ENCODE results near the gene DYSF.

Gene DYSF

DNA sequence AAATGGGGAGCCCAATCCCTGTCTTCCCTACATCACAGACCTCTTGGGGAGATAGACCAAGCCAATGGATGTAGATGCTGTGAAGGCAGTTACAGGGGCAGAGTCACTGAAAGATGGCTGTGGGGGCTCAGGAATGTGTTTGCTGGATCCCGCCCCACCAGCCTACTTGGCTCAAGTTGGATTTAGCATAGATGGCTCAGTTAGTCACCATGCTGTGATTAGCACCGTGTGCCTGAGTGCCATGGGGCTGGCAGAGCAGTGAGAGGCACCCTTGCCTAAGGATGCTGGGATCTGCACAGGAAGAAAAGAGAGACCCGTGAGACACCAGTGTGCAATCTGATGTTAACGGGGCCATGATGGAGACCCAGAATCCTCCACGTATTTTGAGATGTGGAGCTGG lies 228.3 kb downstream of the DYSF start:
- DNase-seq = no peak

DNA sequence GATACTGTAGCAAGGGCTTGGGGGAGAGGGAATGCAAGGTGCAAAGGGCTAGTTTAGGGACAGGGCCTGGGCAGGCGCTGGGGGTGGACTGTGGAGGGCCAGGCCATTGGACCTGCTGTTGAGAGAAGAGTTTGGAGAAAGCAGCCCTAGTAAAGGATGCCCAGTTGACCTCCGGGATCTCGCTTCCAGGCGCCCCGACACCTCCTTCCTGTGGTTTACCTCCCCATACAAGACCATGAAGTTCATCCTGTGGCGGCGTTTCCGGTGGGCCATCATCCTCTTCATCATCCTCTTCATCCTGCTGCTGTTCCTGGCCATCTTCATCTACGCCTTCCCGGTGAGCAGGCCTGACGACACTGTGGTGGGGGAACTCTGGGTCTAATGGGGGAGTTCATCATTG lies 229.0 kb downstream of the DYSF start:
- no peak for DNase-seq

DNA sequence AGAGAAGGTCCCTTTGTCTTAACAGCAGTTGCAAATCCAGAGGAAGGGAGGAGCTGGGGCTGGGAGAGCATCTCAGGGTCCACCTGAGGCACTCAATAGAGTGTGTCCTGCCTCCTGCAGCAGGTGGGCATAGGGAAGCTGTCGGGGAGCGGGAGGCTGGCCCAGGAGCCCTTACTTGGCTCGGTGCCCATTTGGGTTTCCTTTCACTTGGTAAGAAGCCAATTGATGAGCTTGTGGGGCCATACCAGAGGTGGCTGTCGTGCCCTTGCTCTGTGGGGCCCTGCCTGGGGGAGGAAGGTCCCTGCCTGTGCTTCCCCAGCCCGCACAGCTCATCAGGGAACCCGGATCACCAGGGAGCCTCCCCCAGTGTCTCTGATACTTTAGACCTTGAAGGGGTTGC lies 229.7 kb downstream of the DYSF start:
- no peak for DNase-seq

DNA sequence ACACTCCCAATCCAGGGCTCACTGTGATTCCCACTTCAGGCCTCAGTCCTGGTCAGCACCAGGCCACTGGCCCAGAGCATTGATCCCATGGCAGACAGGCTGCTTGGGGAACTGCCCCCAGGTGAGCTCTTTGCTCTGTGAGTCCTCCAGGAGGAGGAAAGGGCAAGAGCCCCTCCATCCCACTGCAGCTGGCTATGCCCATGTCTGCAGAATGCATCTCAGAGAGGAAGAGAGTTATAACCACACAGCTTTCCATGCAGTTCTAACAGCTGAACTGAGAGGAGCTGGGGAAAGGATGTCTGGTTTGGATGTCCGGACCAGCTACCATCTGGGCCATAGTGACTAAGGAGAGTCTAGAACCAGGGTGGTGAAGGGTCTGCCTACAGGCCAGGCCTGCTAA lies 230.3 kb downstream of the DYSF start:
- no peak for DNase-seq

DNA sequence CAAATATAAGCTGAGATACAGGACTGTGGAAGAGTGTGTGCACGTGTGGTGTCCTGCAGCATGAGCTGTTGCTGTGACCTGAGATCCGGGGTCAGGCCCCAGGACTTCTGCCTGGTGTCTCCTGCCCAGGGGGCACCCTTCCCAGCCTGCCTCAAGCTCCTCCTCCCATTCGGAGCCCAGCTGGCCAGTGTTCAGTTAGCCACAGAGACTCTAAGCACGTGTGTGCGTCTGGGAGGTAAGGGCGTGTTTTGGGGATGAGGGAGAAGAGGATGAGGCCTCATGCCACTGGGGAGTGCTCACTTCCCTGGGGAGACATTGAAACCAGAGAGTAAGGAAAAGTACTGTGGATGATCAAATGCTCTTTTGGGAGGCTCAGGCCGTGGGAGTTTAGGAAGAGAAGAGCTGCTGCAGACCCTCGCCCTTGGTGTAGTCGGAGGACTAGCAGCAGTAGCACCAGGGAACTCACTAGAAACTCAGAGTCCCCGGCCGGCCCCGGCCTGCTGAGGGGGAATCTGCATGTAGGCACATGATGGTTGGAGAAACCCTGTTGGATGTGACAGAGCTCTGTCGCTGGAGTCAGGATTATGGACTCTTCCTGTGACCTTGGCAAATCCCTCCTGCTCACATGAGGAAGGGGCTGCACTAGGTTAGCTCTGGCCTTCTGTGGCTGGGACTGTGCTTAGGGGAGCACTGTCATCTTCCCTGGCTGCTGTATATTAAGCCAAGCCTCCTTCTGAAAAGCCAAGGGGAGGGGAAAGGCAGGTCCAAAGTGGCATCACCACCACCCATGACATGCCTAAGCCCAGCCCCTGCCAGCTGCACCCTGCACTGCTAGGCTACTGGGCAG lies 231.1 kb downstream of the DYSF start:
- DNase-seq = no peak

DNA sequence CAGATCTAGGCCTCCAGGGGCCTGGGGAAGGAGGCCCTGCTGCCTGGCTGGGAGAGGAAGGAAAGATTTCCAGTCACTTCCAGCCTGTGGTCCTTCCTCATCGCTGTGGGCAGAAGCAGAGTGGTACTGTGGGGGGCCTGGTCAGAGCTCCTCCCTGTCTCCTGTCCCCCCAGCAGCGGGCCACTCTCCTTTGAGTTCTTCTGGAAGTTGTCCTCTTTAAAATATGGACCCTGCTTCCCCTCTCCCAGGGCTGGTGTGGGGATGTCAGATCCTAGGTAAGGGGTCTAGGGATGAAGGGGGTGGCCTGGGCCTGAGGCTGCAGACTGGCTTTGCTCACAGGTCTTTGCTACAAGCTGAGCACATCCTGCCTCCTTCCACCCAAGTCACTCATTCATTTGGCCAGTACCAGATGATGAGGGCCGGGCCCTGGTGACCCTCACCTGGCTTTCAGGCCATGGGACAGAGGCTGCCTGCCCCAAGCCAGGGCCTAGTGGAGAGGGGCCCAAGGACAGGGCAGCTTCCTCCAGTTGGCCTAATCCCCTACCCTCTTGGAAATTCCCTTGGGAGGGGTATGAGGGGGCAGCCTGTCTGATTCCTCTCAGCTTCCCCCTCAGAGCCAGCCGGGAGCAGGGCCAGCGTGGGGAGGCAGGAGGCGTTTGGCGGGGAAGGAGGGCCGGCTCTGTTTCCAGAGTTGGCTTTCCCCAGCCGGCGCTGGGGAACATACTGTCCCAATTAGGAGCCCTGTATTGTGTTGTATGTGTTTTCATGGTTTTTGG lies 231.9 kb downstream of the DYSF start:
- DNase-seq = no peak

DNA sequence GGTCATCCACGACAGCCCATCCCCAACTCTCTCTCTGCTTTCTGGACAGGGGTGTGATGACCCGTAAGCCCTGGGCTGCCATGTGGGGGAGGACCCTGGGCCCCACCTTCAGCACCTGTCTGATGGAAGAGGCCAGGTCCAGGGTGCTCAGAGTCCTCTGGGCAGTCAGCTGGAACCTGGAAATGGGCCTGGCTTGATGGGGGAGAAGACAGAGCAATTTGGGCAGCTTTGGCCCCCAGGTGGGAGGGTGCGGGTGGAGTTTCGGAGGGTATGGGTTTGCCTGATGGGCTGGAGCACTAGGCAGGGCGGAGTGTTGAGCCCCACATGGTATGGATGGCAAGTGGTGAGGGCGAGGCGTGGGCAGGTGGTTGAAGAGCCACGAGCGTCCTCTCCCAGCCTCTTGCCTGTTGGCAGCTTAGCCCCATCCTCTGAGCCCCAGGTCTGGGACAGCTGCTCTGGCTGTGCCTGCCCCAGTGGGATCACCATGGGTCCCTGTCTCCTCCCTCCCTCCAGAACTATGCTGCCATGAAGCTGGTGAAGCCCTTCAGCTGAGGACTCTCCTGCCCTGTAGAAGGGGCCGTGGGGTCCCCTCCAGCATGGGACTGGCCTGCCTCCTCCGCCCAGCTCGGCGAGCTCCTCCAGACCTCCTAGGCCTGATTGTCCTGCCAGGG lies 232.7 kb downstream of the DYSF start:
- no peak for DNase-seq

DNA sequence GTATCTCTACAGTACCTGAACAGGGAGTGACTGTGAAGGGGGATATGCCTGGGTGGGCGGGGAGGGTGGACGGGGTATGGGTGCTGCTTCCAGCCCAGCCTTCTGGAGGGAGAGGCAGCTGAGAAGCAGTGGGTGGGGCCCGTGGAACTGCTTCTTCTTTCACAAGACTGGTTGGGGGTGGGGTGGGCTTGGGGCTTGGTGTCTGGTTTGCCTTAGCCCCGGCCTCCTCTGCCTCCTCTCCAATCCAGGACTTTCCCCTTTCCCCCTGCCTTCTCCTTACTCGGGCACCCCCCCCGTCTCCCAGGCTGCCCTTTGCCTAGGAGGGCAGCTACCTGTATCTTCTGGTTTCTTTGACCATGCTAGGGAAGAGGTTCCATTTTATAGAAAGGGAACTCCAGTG lies 233.4 kb downstream of the DYSF start:
- DNase-seq = no peak

DNA sequence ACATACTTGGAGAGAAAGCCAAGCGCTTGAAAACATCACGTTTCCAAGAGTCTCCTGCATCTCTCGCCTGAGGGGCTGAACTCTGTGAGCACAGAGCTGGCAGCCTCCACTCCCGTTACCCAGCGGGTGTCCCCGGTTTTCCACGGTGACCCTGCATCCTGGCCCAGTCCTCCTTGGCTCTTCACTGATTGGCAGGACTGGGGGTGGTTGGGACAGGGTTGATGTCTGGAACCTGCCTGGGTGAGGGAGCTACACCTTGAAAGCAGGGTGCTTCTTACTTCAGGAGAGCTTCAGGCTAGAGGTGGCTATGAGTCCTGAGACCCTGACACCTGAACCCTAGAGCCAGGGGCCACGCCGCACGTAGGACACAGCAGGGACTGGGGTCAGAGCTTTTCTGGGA lies 234.1 kb downstream of the DYSF start:
- DNase-seq = no peak

DNA sequence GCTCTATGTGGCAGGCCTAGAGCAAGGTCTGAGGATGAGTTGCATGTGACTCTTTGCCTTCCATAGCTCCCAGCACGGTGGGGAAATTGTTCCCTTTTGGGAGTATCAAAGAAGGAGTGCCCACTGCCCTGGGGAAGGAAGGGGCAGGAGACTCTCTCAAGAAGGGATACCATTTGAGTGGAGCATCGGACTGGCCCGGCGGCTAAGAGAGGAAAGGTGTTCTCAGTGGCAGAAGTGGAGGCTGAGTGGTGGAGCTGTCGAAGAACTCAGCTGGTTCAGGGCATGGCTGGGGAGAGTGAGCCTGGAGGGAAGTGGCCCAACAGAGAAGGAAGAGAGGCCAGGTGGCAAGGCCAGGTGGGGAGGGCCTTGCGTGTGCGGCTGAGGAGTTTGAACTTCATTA lies 235.2 kb downstream of the DYSF start:
- no peak for DNase-seq

DNA sequence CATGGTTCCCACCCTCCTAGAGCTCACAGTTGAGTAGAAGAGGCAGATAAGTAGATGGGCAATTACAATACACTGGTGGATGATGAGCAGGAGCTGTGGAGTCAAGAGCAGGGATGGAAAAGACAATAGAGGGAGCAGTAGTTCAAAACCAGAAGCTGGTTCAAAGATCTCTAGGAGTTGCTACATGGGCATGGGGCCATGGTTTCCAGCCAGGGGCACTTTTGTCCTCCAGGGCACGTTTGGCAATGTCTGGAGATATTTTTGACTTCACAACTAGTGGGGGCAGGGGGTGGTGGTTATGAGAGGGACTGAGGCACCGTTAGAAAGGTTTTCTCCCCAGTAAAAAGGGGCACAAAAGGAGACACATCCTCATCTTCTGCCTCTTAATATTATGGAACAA lies 236.0 kb downstream of the DYSF start:
- no peak for DNase-seq

DNA sequence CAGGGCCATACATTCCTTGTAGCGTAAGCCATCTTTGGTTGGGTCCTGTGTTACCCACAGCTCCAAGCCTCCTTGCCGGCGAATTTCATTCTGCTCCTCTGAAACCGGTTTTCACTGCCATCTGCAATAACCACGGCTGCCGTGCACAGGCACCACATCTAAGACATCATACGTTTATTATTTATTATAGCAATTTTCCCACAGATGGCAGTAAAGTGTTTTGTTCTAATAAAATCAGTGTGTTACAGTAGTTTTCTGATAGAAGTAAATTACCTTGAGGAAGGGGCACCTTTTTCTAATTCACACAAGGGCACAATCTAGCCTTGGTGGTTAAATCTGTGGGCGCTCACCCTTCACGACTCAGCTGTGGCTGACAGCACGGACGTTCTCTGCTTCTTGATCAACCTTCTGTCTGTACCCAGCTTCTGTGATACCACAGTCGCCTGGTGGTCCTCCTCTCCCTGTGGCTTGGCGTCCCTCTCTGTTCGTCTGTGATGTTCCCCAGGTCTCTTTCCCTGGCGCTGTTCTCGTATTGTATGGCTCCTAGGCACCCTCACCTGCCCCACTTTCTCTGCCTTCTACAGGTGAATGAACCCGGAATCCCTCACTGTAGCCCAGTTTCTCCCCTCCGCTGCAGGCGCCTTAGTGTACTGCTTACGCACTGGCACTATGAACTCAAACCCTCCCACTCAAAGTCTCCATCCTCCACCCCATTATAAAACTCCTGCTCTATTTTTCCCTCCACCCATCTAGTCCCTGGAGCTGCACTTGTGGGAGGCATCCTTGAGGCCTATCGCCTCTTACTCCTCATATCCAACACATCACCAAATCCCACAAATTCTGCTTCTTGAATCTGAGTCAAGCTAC lies 236.8 kb downstream of the DYSF start:
- no peak for DNase-seq

DNA sequence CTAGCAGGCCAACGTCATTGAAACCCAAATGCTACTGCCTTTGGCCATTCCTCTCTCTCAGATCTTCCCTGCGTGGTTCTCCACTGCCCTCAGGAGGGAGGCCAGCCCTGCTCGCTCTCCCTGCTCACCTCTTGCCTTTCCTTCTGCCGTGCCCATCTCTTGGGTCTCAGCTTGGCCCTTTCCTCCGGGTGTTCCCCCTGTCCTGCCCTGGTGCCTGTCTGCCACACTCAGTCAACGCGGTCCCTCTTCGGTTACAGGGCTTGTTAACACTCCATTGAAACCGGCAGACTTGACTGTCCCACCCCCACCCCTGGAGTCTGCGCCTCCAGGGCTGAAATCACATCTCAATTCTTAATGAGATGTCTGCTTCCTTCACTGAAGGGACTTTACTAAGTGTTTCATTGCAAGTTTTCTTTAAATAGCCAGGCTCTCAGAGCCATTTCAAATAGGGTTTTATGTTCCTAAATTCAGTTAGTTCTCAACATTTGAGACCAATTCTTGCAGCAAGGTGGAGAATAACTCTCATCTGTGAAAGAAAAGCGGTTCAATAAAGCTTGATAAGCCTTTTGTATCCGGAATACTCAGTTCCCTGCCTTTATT lies 237.6 kb downstream of the DYSF start:
- no peak for DNase-seq

DNA sequence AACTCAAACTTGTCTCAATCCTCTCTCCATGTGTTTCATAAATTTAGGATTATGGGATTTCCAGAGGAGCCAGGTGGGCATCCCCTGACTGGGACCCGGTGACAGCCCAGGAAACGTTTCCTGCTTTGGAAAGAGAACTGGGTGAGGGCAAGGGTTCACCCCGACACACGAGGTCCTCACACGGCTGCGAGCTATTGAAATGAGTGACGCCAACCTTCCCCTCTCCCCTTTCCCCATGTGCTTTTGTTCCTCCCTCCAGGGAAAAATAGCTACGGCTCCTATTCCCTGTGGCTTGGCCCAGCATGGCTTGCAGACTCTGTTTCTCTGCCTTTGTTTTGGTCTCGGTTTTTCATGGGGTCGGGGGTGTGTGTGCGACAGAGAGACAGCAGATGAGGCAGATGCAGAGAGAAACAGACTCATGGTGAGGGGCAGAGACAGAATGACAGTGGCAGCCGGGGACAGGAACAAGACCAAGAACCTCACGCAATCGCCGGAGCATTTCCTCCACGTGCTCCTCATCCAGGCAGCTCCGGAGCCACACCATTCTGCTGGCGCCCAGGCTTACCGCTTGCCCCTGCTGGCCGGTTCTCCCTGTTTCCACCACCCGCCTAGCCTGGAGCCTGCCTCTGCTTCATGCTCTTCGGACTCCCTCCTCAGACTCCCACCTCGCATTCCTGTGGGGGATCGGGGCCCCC lies 238.5 kb downstream of the DYSF start:
- no peak for DNase-seq

DNA sequence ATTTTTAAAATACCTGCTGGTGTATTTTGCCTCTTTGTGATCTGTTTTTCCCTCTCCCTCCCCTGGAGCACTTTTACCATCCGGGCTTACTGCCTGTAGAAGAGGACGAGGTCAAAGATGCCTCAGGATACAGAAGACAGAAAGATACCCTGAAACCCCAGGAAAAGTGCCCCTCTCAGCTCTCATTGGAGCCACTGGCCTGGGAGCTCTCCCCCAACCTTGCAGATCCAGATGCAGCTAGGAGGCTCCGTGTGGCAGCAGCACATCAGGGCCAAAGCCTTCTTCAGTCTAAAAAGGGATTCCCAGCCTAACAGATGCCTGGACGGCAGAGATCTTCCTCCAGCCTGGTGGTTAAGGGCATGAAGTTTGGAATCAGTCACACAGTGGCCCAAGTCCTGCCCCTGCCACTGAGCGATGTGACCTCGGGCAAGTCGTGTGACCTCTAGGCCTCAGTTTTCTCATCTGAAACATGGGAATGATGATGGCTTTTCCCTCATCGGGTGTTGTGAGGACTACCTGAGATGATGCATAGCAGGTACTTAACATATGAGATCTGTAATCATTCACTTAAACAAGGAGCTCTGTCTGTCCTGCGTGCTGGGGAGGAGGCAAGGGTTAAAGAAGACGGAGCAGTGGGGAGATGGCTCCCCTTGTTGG lies 239.4 kb downstream of the DYSF start:
- DNase-seq = no peak

DNA sequence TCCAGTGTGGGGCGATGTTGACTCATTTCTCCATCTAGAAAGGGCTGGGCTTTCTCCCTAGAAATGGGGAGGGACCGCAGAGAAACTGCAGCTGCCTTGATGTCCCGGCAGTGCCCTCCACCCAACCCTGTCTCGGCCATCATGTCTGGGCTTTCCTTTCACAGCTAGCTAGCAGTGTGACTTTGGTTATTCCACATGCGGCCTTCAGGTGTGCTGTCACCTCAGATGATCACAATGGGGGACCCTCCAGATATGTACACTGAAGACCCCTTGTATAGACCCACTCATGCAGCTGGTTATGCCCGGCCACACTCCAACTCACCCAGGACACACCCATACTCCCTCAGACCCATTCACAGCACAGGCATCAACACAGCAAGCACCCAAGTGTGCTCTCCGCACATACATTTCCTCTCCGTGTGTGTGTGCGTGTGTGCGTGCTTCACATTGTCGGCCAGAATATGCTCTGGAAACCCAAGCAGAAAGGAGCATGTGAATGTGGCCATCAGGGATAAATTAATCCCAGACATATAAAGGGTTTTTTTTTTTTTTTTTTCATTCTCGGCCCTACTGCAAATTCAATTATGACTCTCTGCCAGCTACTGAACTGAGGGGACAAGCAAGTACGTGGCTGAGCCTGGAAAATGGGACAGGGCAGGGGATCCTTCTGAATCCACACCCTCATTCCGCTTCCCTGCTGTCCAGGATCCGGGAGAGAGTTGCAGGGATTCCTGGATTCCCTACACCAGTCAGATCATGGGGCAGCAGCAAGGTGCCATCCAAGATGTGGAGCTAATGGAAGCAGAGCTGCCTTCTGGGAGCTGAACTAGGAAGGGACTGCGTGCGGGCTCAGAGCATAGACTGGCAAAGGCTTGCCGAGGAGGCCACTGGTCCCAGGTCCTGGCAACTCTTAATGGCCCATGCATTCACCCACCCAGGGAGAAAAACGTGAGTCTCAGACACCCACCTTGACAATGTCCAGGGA lies 240.2 kb downstream of the DYSF start:
- DNase-seq = no peak

DNA sequence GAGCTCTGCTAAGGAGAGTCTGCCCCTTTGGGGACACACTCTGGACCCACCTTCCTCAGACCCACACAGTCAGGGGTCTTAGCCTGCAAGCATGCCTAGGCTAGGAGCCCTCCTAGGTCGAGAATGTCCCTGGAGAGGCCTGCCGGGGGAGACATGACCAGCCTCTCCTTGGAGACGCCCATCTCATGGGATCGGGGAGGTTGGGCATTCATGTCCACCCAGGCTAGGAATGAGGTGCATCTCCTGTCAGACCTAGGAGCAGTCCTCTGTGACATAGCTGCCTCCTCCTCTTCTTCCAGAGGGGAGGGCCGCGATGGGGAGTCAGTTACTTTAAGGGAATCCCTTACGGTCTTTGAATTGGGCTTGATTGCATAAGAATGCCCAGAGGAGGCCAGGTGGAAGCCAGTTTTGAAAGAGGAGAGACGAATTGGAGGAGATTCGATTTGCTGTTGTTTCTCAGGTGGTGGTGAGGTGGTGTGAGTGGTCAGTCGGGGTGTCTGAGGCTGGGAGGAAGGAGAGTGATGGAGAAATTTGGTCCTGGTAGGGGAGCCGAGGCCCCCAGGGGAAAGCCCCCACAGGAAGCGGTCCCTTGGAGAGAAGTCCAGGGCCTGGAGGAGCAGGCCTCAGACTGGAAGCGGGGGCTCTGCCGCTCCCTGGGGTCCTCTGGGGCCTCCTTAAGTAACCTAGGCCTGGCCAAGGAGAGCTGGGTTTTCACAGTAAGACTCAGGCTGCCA lies 241.3 kb downstream of the DYSF start:
- no peak for DNase-seq

DNA sequence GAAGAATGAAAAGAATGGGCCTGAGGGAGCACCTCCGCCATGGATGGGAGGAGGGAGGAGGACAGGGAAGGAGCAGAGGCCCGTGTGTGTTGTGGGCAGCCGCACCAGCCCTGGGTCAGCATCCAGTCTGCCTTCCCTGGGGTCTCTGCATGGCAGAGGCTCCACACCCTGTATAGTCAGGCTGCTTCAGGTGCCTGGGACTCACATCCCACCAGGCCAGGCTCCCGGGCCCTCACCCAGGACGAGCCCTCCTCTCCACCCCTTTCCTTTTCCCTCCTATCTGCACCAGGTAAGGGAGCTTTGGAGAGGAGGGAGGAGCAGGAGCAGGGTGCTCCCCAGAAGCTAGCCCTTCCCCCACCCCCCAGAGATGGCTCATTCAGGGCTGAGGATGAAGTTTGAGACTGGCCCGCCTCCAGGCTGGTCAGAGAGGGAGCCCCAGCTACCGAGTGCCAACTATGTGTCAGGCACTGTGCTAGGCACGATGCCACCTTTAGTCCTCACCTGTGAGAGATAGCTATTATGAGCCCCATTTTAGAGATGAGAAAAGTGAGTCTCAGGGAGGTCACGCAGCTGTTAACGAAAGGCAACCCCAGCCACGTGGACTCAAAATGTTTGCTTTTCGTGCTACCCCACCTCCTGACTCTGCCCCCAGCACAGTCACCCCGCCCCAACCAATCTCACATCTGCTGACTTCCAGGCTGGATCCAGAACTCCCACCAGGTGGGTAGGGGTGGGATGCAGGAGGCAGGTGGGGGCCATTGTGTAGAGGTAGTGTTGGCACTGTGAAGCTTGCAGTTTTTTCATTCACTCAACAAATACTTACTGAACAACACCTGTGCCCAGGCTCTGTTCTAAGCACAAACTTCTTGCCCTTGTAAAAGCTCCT lies 242.1 kb downstream of the DYSF start:
- no peak for DNase-seq

Measured in activated gamma-delta T cell (primary cell).